HEK293 (cell line): ENCODE results near the gene HSPB6.

Experiments
- CTCF ChIA-PET: fragments of 350-600 bp; formaldehyde crosslinking; extraction: SDS; loops from one replicate; lab custom pipeline; 2021; ENCODE audit warnings: antibody characterized with exemption; lab: Yijun Ruan, JAX
- POLR2A ChIA-PET: fragments of 300-600 bp; formaldehyde crosslinking; extraction: SDS; loops from one replicate; lab custom pipeline; 2020; ENCODE audit warnings: antibody characterized with exemption, inconsistent platforms; lab: Yijun Ruan, JAX
- H3K27ac ChIP-seq: fragments of 200-500 bp; sonication (Bioruptor generic); 2 replicates; pipeline ENCODE4 v1.5.1; 2014; ENCODE audit warnings: low read depth, low read length, control low read depth, inconsistent platforms; ENCODE audit errors: extremely low read depth
- H3K36me3 ChIP-seq, 2 experiments: fragments of 200-500 bp in 1 of 2; sonication (Bioruptor generic) in 1 of 2; 1 replicate in 1 of 2; 2 replicates in 1 of 2; pipeline ENCODE4 v1.5.1; 2014 to 2017; ENCODE audit warnings: inconsistent platforms in 2 of 2, low read length in 2 of 2; ENCODE audit not compliant: control insufficient read depth in 2 of 2, insufficient read depth in 1 of 2
- H3K4me1 ChIP-seq: fragments of 200-500 bp; sonication (Bioruptor generic); 2 replicates; pipeline ENCODE4 v1.5.1; 2014; ENCODE audit warnings: mild to moderate bottlenecking, low read length, inconsistent platforms; ENCODE audit not compliant: control insufficient read depth, insufficient read depth
- H3K4me3 ChIP-seq: 2 replicates; pipeline ENCODE4 v1.5.1; 2011; ENCODE audit warnings: low read depth, mild to moderate bottlenecking, control low read depth, low read length, moderate library complexity
- H3K9me3 ChIP-seq: fragments of 200-500 bp; sonication (Bioruptor generic); 2 replicates; pipeline ENCODE4 v1.5.1; 2014; ENCODE audit warnings: low read depth, low read length, inconsistent platforms; ENCODE audit not compliant: control insufficient read depth, insufficient read depth
- BCL11B ChIP-seq: fragments of 450-650 bp; formaldehyde crosslinking; IDR thresholded peaks from 2 replicates; pipeline ENCODE4 v1.5.1; 2016; ENCODE audit warnings: low read depth, missing biosample characterization, missing genetic modification characterization
- GLIS2 ChIP-seq: fragments of 450-650 bp; formaldehyde crosslinking; IDR thresholded peaks from 2 replicates; pipeline ENCODE4 v1.5.1; 2016; ENCODE audit warnings: missing biosample characterization, missing genetic modification characterization
- PRDM6 ChIP-seq: fragments of 450-650 bp; formaldehyde crosslinking; IDR thresholded peaks from 2 replicates; pipeline ENCODE4 v1.5.1; 2017; ENCODE audit warnings: missing biosample characterization, missing genetic modification characterization
- SP3 ChIP-seq: fragments of 450-650 bp; formaldehyde crosslinking; IDR thresholded peaks from 2 replicates; pipeline ENCODE4 v1.5.1; 2016; ENCODE audit warnings: missing biosample characterization, missing genetic modification characterization
- ZBTB10 ChIP-seq: fragments of 450-650 bp; formaldehyde crosslinking; IDR thresholded peaks from 2 replicates; pipeline ENCODE4 v1.5.1; 2016; ENCODE audit warnings: missing biosample characterization, missing genetic modification characterization
- ZBTB48 ChIP-seq: fragments of 450-650 bp; formaldehyde crosslinking; IDR thresholded peaks from 2 replicates; pipeline ENCODE4 v1.5.1; 2016; ENCODE audit warnings: missing biosample characterization, missing genetic modification characterization
- ZIC2 ChIP-seq: fragments of 450-650 bp; formaldehyde crosslinking; IDR thresholded peaks from 2 replicates; pipeline ENCODE4 v1.5.1; 2016; ENCODE audit warnings: missing biosample characterization, missing genetic modification characterization
- ZNF138 ChIP-seq: fragments of 450-650 bp; formaldehyde crosslinking; IDR thresholded peaks from 2 replicates; pipeline ENCODE4 v1.5.1; 2016; ENCODE audit warnings: missing biosample characterization, missing genetic modification characterization, borderline replicate concordance
- ZNF169 ChIP-seq: fragments of 450-650 bp; formaldehyde crosslinking; IDR thresholded peaks from 2 replicates; pipeline ENCODE4 v1.5.1; 2016; ENCODE audit warnings: missing biosample characterization, missing genetic modification characterization
- ZNF366 ChIP-seq: fragments of 450-650 bp; formaldehyde crosslinking; conservative IDR thresholded peaks from 2 replicates; pipeline ENCODE4 v1.5.1; 2016; ENCODE audit warnings: missing biosample characterization, missing genetic modification characterization
- ZNF558 ChIP-seq: fragments of 450-650 bp; formaldehyde crosslinking; IDR thresholded peaks from 2 replicates; pipeline ENCODE4 v1.5.1; 2016; ENCODE audit warnings: missing biosample characterization, missing genetic modification characterization
- ZNF561 ChIP-seq: fragments of 450-650 bp; IDR thresholded peaks from 2 replicates; pipeline ENCODE4 v1.5.1; 2018; ENCODE audit warnings: missing biosample characterization, missing genetic modification characterization, borderline replicate concordance
- ZNF621 ChIP-seq: fragments of 450-650 bp; formaldehyde crosslinking; IDR thresholded peaks from 2 replicates; pipeline ENCODE4 v1.5.1; 2017; ENCODE audit warnings: missing biosample characterization, missing genetic modification characterization
- ZNF624 ChIP-seq: fragments of 450-650 bp; formaldehyde crosslinking; IDR thresholded peaks from 2 replicates; pipeline ENCODE4 v1.5.1; 2017; ENCODE audit warnings: missing biosample characterization, missing genetic modification characterization
- ZNF658 ChIP-seq: fragments of 450-650 bp; formaldehyde crosslinking; IDR thresholded peaks from 2 replicates; pipeline ENCODE4; 2016; ENCODE audit warnings: missing biosample characterization, missing genetic modification characterization
- ZNF660 ChIP-seq: fragments of 450-650 bp; IDR thresholded peaks from 2 replicates; pipeline ENCODE4 v1.5.1; 2018; ENCODE audit warnings: missing biosample characterization, mild to moderate bottlenecking, missing genetic modification characterization
- ZNF664 ChIP-seq: fragments of 450-650 bp; formaldehyde crosslinking; IDR thresholded peaks from 2 replicates; pipeline ENCODE4 v1.5.1; 2016; ENCODE audit warnings: missing biosample characterization, missing genetic modification characterization
- ZNF791 ChIP-seq: fragments of 450-650 bp; formaldehyde crosslinking; IDR thresholded peaks from 2 replicates; pipeline ENCODE4 v1.5.1; 2016; ENCODE audit warnings: missing biosample characterization, missing genetic modification characterization
- ZNF843 ChIP-seq: fragments of 450-650 bp; formaldehyde crosslinking; IDR thresholded peaks from 2 replicates; pipeline ENCODE4 v1.5.1; 2016; ENCODE audit warnings: missing biosample characterization, missing genetic modification characterization
- TF ChIP-seq, protein P1 (sequence below): fragments of 450-650 bp; formaldehyde crosslinking; IDR thresholded peaks from 2 replicates; pipeline ENCODE4 v1.5.1; 2016; ENCODE audit warnings: missing biosample characterization, missing genetic modification characterization
- TF ChIP-seq, protein P2 (sequence below): fragments of 450-650 bp; formaldehyde crosslinking; IDR thresholded peaks from 2 replicates; pipeline ENCODE4 v1.5.1; 2016; ENCODE audit warnings: missing biosample characterization, missing genetic modification characterization

Gene HSPB6

DNA sequence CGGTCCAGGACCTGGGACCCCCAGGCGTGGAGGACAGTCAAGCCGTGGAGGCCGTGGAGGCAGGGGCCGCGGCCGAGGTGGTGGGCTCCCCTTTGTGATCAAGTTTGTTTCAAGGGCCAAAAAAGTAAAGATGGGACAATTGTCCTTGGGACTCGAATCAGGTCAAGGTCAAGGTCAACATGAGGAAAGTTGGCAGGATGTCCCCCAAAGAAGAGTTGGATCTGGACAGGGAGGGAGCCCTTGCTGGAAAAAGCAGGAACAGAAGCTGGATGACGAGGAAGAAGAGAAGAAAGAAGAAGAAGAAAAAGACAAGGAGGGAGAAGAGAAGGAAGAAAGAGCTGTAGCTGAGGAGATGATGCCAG, 36.7 kb downstream of the HSPB6 start:
- Histone ChIP-seq H3K9me3 (no peaks in the 10 kb centered on the region), H3K4me3 (no peak overlapping the region), H3K36me3 (peaks cover 57 to 58% of the 10 kb centered on the region in 2 experiments), H3K4me1 (peaks cover 23% of the 10 kb centered on the region), H3K27ac (no peak overlapping the region)
- peak; percentile 53 for TF ChIP-seq ZNF366
- 0 out of 2 replicates have a peak, but pooled peaks have one; percentile 35 for TF ChIP-seq BCL11B
- no peak for TF ChIP-seq ZNF660 (tag by site-specific recombination)
- ChIA-PET POLR2A (interaction anchor here (0.6 to 13.6 kb wide), 5 partner anchors 17 to 77 kb away, joined by 3 to 204 read pairs (median 11); partner anchors contain the start of genes PSENEN and U2AF1L4), CTCF (interaction anchor here (0.7 kb wide), 1 partner anchor 164 kb away, joined by 4 read pairs; no protein-coding TSS in a partner anchor)

DNA sequence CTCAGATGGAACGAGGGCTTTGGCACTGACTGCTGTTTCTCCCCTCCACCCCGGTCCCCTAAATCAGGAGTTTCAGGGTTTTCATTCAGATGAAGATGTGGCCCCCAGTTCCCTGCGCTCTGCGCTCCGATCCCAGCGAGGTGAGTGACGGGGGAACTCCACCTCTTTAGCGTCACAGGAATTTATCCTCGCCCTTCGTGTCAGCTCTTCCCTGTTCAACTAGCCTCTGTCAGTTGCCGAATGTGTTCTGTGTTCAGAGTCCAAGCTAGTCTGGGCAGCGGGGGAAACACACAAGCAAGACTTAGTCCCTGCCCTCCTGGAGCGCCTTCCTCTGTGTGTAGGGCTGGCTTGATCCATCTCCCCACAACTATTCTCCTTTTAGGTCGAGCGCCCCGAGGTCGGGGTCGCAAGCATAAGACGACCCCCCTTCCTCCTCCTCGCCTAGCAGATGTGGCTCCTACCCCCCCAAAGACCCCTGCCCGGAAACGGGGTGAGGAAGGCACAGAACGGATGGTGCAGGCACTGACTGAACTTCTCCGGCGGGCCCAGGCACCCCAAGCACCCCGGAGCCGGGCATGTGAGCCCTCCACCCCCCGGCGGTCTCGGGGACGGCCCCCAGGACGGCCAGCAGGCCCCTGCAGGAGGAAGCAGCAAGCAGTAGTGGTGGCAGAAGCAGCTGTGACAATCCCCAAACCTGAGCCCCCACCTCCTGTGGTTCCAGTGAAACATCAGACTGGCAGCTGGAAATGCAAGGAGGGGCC, 37.2 kb downstream of the HSPB6 start:
- TF ChIP-seq GLIS2 (tag by site-specific recombination), result peak; percentile 31; the same call in 1 of the 2 replicates
- no peak for TF ChIP-seq ZNF843
- 0 out of 2 replicates have a peak, but pooled peaks have one; percentile 2 for TF ChIP-seq ZBTB10
- CTCF ChIA-PET, result interaction anchor here (0.5 to 1.3 kb wide), 7 partner anchors 8 to 213 kb away, joined by 3 to 12 read pairs (median 4); no protein-coding TSS in a partner anchor
- POLR2A ChIA-PET, result interaction anchor here (0.6 to 13.6 kb wide), 10 partner anchors 8 to 76 kb away, joined by 3 to 204 read pairs (median 8); partner anchors contain the start of genes COX6B1, HSPB6, LIN37 and PSENEN
- H3K27ac ChIP-seq, result peak overlapping the region; percentile 93
- H3K4me3 ChIP-seq, result no peak overlapping the region
- peaks cover 23% of the 10 kb centered on the region for H3K4me1 ChIP-seq
- H3K36me3 ChIP-seq, result peaks cover 51 to 53% of the 10 kb centered on the region in 2 experiments
- no peaks in the 10 kb centered on the region for H3K9me3 ChIP-seq

DNA sequence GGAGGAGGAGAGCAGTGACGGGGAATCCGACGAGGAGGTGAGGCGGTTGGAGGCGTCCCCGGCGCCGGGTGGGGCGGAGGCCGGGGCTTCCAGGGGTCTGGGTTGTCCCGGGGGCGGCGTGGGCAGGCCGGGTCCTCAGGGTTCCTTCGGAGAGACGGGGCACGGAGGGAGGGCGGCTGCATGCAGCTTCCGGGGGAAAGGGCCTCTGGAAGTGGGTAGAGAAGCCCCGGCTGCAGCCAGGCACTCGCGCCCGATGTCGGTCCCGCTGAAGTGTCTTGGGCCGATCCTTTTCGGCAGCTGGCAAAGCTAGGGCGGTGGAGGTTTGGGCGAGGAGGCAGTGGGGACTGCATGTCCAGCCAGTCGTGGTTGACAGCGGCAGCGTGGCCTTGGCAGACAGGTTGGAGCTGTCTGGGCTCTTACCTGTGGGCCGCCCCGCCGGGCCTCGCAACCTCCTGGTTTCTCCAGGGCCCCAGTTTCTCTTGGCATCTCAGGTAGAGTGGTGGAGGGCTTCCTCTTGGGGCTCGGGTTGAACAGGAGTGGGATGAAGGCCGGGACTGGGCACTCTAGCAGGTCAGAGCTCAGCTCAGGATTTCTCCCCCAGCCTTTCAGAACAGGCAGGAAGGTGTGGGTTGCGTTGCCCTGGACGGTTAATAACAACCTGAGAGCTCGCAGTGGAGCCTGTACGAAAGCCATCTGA, 38.3 kb downstream of the HSPB6 start:
- Histone ChIP-seq H3K27ac (peak overlapping the region; percentile 93), H3K36me3 (peaks cover 40 to 42% of the 10 kb centered on the region in 2 experiments), H3K9me3 (no peaks in the 10 kb centered on the region), H3K4me3 (peak overlapping the region; percentile 65), H3K4me1 (peaks cover 23% of the 10 kb centered on the region)
- CTCF ChIA-PET, result interaction anchor here (0.5 to 1.3 kb wide), 9 partner anchors 10 to 214 kb away, joined by 3 to 12 read pairs (median 4); partner anchors contain the start of gene IGFLR1
- POLR2A ChIA-PET, result interaction anchor here (0.7 to 2.3 kb wide), 9 partner anchors 9 to 106 kb away, joined by 3 to 24 read pairs (median 5); partner anchors contain the start of genes COX6B1, HAUS5, HSPB6 and LIN37
- TF ChIP-seq PRDM6 (tag by site-specific recombination) (no peak), ZNF664 (tag by site-specific recombination) (no peak), ZNF621 (tag by site-specific recombination) (no peak), ZNF791 (no peak), SP3 (peak; percentile 29), ZNF138 (tag by site-specific recombination) (0 out of 2 replicates have a peak, but pooled peaks have one; percentile 24), ZNF558 (tag by site-specific recombination) (no peak), ZNF658 (tag by site-specific recombination) (no peak), ZIC2 (tag by site-specific recombination) (no peak), ZBTB48 (tag by site-specific recombination) (peak; percentile 22; the same call in 1 of the 2 replicates), ZNF169 (tag by site-specific recombination) (no peak), ZNF624 (tag by site-specific recombination) (no peak), ZNF561 (tag by site-specific recombination) (no peak)
- TF ChIP-seq, protein P1, sequence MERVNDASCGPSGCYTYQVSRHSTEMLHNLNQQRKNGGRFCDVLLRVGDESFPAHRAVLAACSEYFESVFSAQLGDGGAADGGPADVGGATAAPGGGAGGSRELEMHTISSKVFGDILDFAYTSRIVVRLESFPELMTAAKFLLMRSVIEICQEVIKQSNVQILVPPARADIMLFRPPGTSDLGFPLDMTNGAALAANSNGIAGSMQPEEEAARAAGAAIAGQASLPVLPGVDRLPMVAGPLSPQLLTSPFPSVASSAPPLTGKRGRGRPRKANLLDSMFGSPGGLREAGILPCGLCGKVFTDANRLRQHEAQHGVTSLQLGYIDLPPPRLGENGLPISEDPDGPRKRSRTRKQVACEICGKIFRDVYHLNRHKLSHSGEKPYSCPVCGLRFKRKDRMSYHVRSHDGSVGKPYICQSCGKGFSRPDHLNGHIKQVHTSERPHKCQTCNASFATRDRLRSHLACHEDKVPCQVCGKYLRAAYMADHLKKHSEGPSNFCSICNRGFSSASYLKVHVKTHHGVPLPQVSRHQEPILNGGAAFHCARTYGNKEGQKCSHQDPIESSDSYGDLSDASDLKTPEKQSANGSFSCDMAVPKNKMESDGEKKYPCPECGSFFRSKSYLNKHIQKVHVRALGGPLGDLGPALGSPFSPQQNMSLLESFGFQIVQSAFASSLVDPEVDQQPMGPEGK (tag by site-specific recombination), result peak; percentile 52
- TF ChIP-seq, protein P2, sequence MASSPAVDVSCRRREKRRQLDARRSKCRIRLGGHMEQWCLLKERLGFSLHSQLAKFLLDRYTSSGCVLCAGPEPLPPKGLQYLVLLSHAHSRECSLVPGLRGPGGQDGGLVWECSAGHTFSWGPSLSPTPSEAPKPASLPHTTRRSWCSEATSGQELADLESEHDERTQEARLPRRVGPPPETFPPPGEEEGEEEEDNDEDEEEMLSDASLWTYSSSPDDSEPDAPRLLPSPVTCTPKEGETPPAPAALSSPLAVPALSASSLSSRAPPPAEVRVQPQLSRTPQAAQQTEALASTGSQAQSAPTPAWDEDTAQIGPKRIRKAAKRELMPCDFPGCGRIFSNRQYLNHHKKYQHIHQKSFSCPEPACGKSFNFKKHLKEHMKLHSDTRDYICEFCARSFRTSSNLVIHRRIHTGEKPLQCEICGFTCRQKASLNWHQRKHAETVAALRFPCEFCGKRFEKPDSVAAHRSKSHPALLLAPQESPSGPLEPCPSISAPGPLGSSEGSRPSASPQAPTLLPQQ (tag by site-specific recombination), result peak; percentile 37; the same call in 1 of the 2 replicates
